MM.1S (cell line): Measurements from ENCODE around the gene FBXO8.

ENCODE experiments used
- EZH2phosphoT487 ChIP-seq: fragments of 300-600 bp; sonication (generic); IDR thresholded peaks from 2 replicates; pipeline ENCODE4 v1.6.1; 2018; ENCODE audit warnings: antibody characterized with exemption, low read length
- TF ChIP-seq, protein P1 (sequence below): fragments of 300-600 bp; sonication (generic); IDR thresholded peaks from 2 replicates; pipeline ENCODE4 v1.5.1; 2016; ENCODE audit warnings: antibody characterized with exemption, low read length, mixed read lengths

DNA sequence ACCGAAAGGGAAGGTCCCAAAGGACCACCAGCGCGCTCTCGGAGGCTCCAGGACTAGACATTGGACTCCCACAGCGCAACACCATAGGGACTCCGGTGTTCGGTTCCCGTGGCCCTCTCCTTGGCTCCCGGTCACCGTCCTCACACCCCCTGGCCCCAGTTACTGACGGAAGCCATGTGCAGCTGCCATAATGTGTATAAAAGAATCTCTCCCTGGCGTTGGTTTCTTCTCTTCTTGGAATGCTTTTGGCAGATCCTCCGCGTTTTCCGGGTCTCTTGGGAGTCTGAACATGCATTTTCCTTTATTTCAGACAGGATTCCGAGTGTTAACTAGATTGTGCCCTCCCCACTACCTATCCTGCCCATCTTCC, 69.8 kb downstream of the FBXO8 start:
- TF ChIP-seq, protein P1, sequence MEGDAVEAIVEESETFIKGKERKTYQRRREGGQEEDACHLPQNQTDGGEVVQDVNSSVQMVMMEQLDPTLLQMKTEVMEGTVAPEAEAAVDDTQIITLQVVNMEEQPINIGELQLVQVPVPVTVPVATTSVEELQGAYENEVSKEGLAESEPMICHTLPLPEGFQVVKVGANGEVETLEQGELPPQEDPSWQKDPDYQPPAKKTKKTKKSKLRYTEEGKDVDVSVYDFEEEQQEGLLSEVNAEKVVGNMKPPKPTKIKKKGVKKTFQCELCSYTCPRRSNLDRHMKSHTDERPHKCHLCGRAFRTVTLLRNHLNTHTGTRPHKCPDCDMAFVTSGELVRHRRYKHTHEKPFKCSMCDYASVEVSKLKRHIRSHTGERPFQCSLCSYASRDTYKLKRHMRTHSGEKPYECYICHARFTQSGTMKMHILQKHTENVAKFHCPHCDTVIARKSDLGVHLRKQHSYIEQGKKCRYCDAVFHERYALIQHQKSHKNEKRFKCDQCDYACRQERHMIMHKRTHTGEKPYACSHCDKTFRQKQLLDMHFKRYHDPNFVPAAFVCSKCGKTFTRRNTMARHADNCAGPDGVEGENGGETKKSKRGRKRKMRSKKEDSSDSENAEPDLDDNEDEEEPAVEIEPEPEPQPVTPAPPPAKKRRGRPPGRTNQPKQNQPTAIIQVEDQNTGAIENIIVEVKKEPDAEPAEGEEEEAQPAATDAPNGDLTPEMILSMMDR: no peak
- no peak for TF ChIP-seq EZH2phosphoT487
